ENCODE data around the gene IGF2BP1. TPM values are rescaled to one million over a fixed set of nuclear protein-coding genes. Genes with fewer than 3 reads are reported as not detected.

IGF2BP1 gene
- polyA plus RNA-seq, 4 donors, result 0.30 to 34.0 (median 0.45) TPM; not detected in 1

GRCh38 chr17:49012769-49013255 lies 15.6 kb downstream of the IGF2BP1 start:
- DNase-seq, result peak in 1 of 2 donors; percentile 65
- peak overlapping the region in 1 of 3 donors; percentile 90 for H3K27ac ChIP-seq (ENCODE audit: low read depth in 1 of 3, low read length in 2 of 3)
- peaks cover 0 to 19% (median 0%) of the 10 kb centered on the region in 3 donors for H3K36me3 ChIP-seq (ENCODE audit: control insufficient read depth in 3 of 3, insufficient read depth in 2 of 3, low read depth in 1 of 3, low read length in 3 of 3)
- H3K9me3 ChIP-seq (ENCODE audit: control insufficient read depth in 2 of 2, insufficient read depth in 1 of 2, low read depth in 1 of 2, low read length in 1 of 2), result no peaks in the 10 kb centered on the region
- FAIRE-seq, result no peak
- H3K4me3 ChIP-seq (ENCODE audit: low read depth in 1 of 3, low read length in 3 of 3), result peak overlapping the region in 1 of 3 donors; percentile 71
- H3K4me1 ChIP-seq (ENCODE audit: control insufficient read depth in 3 of 3, insufficient read depth in 2 of 3, low read depth in 1 of 3, low read length in 2 of 3), result peaks cover 0 to 65% (median 0%) of the 10 kb centered on the region in 3 donors
- H3K27me3 ChIP-seq (ENCODE audit: control insufficient read depth in 3 of 3, insufficient read depth in 3 of 3, low read length in 3 of 3), result peaks cover 0 to 14% (median 0%) of the 10 kb centered on the region in 3 donors
- WGBS, 3 donors, result 41 to 63% (median 52%) methylated on average over 9 of the region's 9 CpGs

- WGBS, 3 donors, result 12 to 34% (median 15%) methylated on average over 36 to 65 of the region's 65 CpGs
- Histone ChIP-seq H3K9me3 (ENCODE audit: control insufficient read depth in 2 of 2, insufficient read depth in 1 of 2, low read depth in 1 of 2, low read length in 1 of 2) (no peaks in the 10 kb centered on the region), H3K36me3 (ENCODE audit: control insufficient read depth in 3 of 3, insufficient read depth in 2 of 3, low read depth in 1 of 3, low read length in 3 of 3) (peaks cover 0 to 19% (median 0%) of the 10 kb centered on the region in 3 donors), H3K4me3 (ENCODE audit: low read depth in 1 of 3, low read length in 3 of 3) (peak overlapping the region in 2 of 3 donors; percentile 51 to 71), H3K27ac (ENCODE audit: low read depth in 1 of 3, low read length in 2 of 3) (peak overlapping the region in 1 of 3 donors; percentile 90), H3K4me1 (ENCODE audit: control insufficient read depth in 3 of 3, insufficient read depth in 2 of 3, low read depth in 1 of 3, low read length in 2 of 3) (peaks cover 0 to 68% (median 0%) of the 10 kb centered on the region in 3 donors), H3K27me3 (ENCODE audit: control insufficient read depth in 3 of 3, insufficient read depth in 3 of 3, low read length in 3 of 3) (peaks cover 0 to 14% (median 0%) of the 10 kb centered on the region in 3 donors)
- DNase-seq (peak in 1 of 2 donors; percentile 92), FAIRE-seq (no peak)
Observed at GRCh38 chr17:49013311-49014213, 16.4 kb downstream of the IGF2BP1 start.

GRCh38 chr17:49015179-49015923 lies 18.2 kb downstream of the IGF2BP1 start:
- Histone ChIP-seq H3K4me1 (ENCODE audit: control insufficient read depth in 3 of 3, insufficient read depth in 2 of 3, low read depth in 1 of 3, low read length in 2 of 3) (peaks cover 0 to 82% (median 3%) of the 10 kb centered on the region in 3 donors), H3K36me3 (ENCODE audit: control insufficient read depth in 3 of 3, insufficient read depth in 2 of 3, low read depth in 1 of 3, low read length in 3 of 3) (peaks cover 0 to 21% (median 0%) of the 10 kb centered on the region in 3 donors), H3K27me3 (ENCODE audit: control insufficient read depth in 3 of 3, insufficient read depth in 3 of 3, low read length in 3 of 3) (peaks cover 0 to 17% (median 0%) of the 10 kb centered on the region in 3 donors), H3K27ac (ENCODE audit: low read depth in 1 of 3, low read length in 2 of 3) (peak overlapping the region in 1 of 3 donors; percentile 90), H3K9me3 (ENCODE audit: control insufficient read depth in 2 of 2, insufficient read depth in 1 of 2, low read depth in 1 of 2, low read length in 1 of 2) (no peaks in the 10 kb centered on the region), H3K4me3 (ENCODE audit: low read depth in 1 of 3, low read length in 3 of 3) (peak overlapping the region in 1 of 3 donors; percentile 20)
- no peak for DNase-seq
- FAIRE-seq, result no peak
- WGBS, 3 donors, result 64 to 79% (median 68%) methylated on average over 20 to 22 of the region's 22 CpGs

- Histone ChIP-seq H3K27me3 (ENCODE audit: control insufficient read depth in 3 of 3, insufficient read depth in 3 of 3, low read length in 3 of 3) (peaks cover 0 to 15% (median 0%) of the 10 kb centered on the region in 3 donors), H3K9me3 (ENCODE audit: control insufficient read depth in 2 of 2, insufficient read depth in 1 of 2, low read depth in 1 of 2, low read length in 1 of 2) (no peaks in the 10 kb centered on the region), H3K36me3 (ENCODE audit: control insufficient read depth in 3 of 3, insufficient read depth in 2 of 3, low read depth in 1 of 3, low read length in 3 of 3) (peaks cover 0 to 25% (median 0%) of the 10 kb centered on the region in 3 donors), H3K4me3 (ENCODE audit: low read depth in 1 of 3, low read length in 3 of 3) (peak overlapping the region in 1 of 3 donors; percentile 15), H3K4me1 (ENCODE audit: control insufficient read depth in 3 of 3, insufficient read depth in 2 of 3, low read depth in 1 of 3, low read length in 2 of 3) (peaks cover 0 to 83% (median 3%) of the 10 kb centered on the region in 3 donors), H3K27ac (ENCODE audit: low read depth in 1 of 3, low read length in 2 of 3) (peak overlapping the region in 1 of 3 donors; percentile 53)
- 12 to 50% (median 30%) methylated on average over 11 of the region's 11 CpGs for WGBS, 3 donors
- DNase-seq (no peak), FAIRE-seq (no peak)
Observed at GRCh38 chr17:49015924-49016774, 19.0 kb downstream of the IGF2BP1 start.

- WGBS, 3 donors, result 3 to 46% (median 32%) methylated on average over 8 to 16 of the region's 16 CpGs
- FAIRE-seq (no peak), DNase-seq (peak; percentile 25 to 71)
- H3K9me3 ChIP-seq (ENCODE audit: control insufficient read depth in 2 of 2, insufficient read depth in 1 of 2, low read depth in 1 of 2, low read length in 1 of 2), result no peaks in the 10 kb centered on the region
- H3K27ac ChIP-seq (ENCODE audit: low read depth in 1 of 3, low read length in 2 of 3), result peak overlapping the region in 1 of 3 donors; percentile 7
- H3K36me3 ChIP-seq (ENCODE audit: control insufficient read depth in 3 of 3, insufficient read depth in 2 of 3, low read depth in 1 of 3, low read length in 3 of 3), result peaks cover 0 to 27% (median 0%) of the 10 kb centered on the region in 3 donors
- no peak overlapping the region for H3K4me3 ChIP-seq (ENCODE audit: low read depth in 1 of 3, low read length in 3 of 3)
- peaks cover 0 to 13% (median 0%) of the 10 kb centered on the region in 3 donors for H3K27me3 ChIP-seq (ENCODE audit: control insufficient read depth in 3 of 3, insufficient read depth in 3 of 3, low read length in 3 of 3)
- peaks cover 0 to 83% (median 3%) of the 10 kb centered on the region in 3 donors for H3K4me1 ChIP-seq (ENCODE audit: control insufficient read depth in 3 of 3, insufficient read depth in 2 of 3, low read depth in 1 of 3, low read length in 2 of 3)
Observed at GRCh38 chr17:49016775-49017463, 19.7 kb downstream of the IGF2BP1 start.

GRCh38 chr17:49018116-49018612 lies 21.0 kb downstream of the IGF2BP1 start:
- Histone ChIP-seq H3K4me3 (ENCODE audit: low read depth in 1 of 3, low read length in 3 of 3) (no peak overlapping the region), H3K36me3 (ENCODE audit: control insufficient read depth in 3 of 3, insufficient read depth in 2 of 3, low read depth in 1 of 3, low read length in 3 of 3) (peaks cover 0 to 34% (median 0%) of the 10 kb centered on the region in 3 donors), H3K4me1 (ENCODE audit: control insufficient read depth in 3 of 3, insufficient read depth in 2 of 3, low read depth in 1 of 3, low read length in 2 of 3) (peaks cover 0 to 83% (median 8%) of the 10 kb centered on the region in 3 donors), H3K27me3 (ENCODE audit: control insufficient read depth in 3 of 3, insufficient read depth in 3 of 3, low read length in 3 of 3) (peaks cover 0 to 11% (median 0%) of the 10 kb centered on the region in 3 donors), H3K27ac (ENCODE audit: low read depth in 1 of 3, low read length in 2 of 3) (peak overlapping the region in 1 of 3 donors; percentile 43), H3K9me3 (ENCODE audit: control insufficient read depth in 2 of 2, insufficient read depth in 1 of 2, low read depth in 1 of 2, low read length in 1 of 2) (no peaks in the 10 kb centered on the region)
- FAIRE-seq (no peak), DNase-seq (no peak)
- 87 to 90% (median 90%) methylated on average over 4 of the region's 4 CpGs for WGBS, 3 donors

- H3K9me3 ChIP-seq (ENCODE audit: control insufficient read depth in 2 of 2, insufficient read depth in 1 of 2, low read depth in 1 of 2, low read length in 1 of 2), result no peaks in the 10 kb centered on the region
- H3K36me3 ChIP-seq (ENCODE audit: control insufficient read depth in 3 of 3, insufficient read depth in 2 of 3, low read depth in 1 of 3, low read length in 3 of 3), result peaks cover 0 to 36% (median 0%) of the 10 kb centered on the region in 3 donors
- no peak overlapping the region for H3K4me3 ChIP-seq (ENCODE audit: low read depth in 1 of 3, low read length in 3 of 3)
- H3K27ac ChIP-seq (ENCODE audit: low read depth in 1 of 3, low read length in 2 of 3), result peak overlapping the region in 1 of 3 donors; percentile 43
- DNase-seq (peak in 1 of 2 donors; percentile 70), FAIRE-seq (no peak)
- H3K27me3 ChIP-seq (ENCODE audit: control insufficient read depth in 3 of 3, insufficient read depth in 3 of 3, low read length in 3 of 3), result peaks cover 0 to 8% (median 0%) of the 10 kb centered on the region in 3 donors
- 45 to 75% (median 57%) methylated on average over 1 of the region's 1 CpG for WGBS, 3 donors
- peaks cover 0 to 84% (median 8%) of the 10 kb centered on the region in 3 donors for H3K4me1 ChIP-seq (ENCODE audit: control insufficient read depth in 3 of 3, insufficient read depth in 2 of 3, low read depth in 1 of 3, low read length in 2 of 3)
Observed at GRCh38 chr17:49018748-49019147, 21.6 kb downstream of the IGF2BP1 start.

All from small intestine (tissue), 7 donors.